ENCODE data around the gene MRM1. TPM values are rescaled to one million over a fixed set of nuclear protein-coding genes. Genes with fewer than 3 reads are reported as not detected.
A peak's percentile ranks its signal among the peaks of the same experiment; 100 is the strongest.

Gene MRM1
- total RNA-seq, 1 donor from 2014 or later = 2.7 TPM

GRCh38 chr17:36578671-36579070 is 22.7 kb upstream of the MRM1 start:
- H3K36me3 ChIP-seq = peaks cover 0 to 58% of the 10 kb centered on the region in 2 donors
- TF ChIP-seq POLR2AphosphoS5 (IDR thresholded peaks at IDR 0.05; ENCODE audit: insufficient read depth in 1 of 2, low read depth in 1 of 2) (no peak), POLR2A (IDR thresholded peaks at IDR 0.05) (no peak)
- TF ChIP-seq, protein P1, sequence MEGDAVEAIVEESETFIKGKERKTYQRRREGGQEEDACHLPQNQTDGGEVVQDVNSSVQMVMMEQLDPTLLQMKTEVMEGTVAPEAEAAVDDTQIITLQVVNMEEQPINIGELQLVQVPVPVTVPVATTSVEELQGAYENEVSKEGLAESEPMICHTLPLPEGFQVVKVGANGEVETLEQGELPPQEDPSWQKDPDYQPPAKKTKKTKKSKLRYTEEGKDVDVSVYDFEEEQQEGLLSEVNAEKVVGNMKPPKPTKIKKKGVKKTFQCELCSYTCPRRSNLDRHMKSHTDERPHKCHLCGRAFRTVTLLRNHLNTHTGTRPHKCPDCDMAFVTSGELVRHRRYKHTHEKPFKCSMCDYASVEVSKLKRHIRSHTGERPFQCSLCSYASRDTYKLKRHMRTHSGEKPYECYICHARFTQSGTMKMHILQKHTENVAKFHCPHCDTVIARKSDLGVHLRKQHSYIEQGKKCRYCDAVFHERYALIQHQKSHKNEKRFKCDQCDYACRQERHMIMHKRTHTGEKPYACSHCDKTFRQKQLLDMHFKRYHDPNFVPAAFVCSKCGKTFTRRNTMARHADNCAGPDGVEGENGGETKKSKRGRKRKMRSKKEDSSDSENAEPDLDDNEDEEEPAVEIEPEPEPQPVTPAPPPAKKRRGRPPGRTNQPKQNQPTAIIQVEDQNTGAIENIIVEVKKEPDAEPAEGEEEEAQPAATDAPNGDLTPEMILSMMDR (IDR thresholded peaks at IDR 0.05) = no peak
- H3K9me3 ChIP-seq = no peaks in the 10 kb centered on the region
- no peak for DNase-seq (ENCODE audit: extremely low spot score in 2 of 2)
- no peak overlapping the region for H3K4me3 ChIP-seq
- no peaks in the 10 kb centered on the region for H3K4me1 ChIP-seq
- intact Hi-C loops (cut with DNase I) = no loop called here
- no peak overlapping the region for H3K27ac ChIP-seq
- H3K27me3 ChIP-seq = no peaks in the 10 kb centered on the region

DNA sequence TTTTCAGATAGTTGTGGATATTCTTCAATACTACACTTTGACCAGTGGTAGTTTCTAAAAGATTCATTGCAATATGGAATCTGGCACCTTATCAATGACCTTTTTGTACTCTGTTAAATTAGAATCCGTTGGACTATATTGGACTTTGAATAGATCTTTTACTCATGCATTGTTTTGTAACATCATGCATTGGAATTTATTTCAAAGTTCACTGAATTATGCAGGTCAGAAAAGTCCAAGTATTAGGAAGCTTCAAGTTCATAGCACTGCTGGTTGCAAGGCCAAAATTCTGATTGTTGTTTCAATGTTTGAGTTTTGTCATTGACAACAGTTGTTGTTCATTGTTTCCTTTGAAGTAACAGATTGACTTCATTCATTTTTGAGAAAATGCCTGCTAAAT is 17.6 kb upstream of the MRM1 start:
- intact Hi-C loops (cut with DNase I) = no loop called here
- peaks cover 0 to 90% of the 10 kb centered on the region in 2 donors for H3K36me3 ChIP-seq
- no peaks in the 10 kb centered on the region for H3K27me3 ChIP-seq
- no peak overlapping the region for H3K4me3 ChIP-seq
- no peaks in the 10 kb centered on the region for H3K9me3 ChIP-seq
- no peak overlapping the region for H3K27ac ChIP-seq
- no peak for DNase-seq (ENCODE audit: extremely low spot score in 2 of 2)
- no peaks in the 10 kb centered on the region for H3K4me1 ChIP-seq
- TF ChIP-seq POLR2A (IDR thresholded peaks at IDR 0.05) (no peak), POLR2AphosphoS5 (IDR thresholded peaks at IDR 0.05; ENCODE audit: insufficient read depth in 1 of 2, low read depth in 1 of 2) (no peak)
- TF ChIP-seq, protein P1 (IDR thresholded peaks at IDR 0.05) = no peak

DNA sequence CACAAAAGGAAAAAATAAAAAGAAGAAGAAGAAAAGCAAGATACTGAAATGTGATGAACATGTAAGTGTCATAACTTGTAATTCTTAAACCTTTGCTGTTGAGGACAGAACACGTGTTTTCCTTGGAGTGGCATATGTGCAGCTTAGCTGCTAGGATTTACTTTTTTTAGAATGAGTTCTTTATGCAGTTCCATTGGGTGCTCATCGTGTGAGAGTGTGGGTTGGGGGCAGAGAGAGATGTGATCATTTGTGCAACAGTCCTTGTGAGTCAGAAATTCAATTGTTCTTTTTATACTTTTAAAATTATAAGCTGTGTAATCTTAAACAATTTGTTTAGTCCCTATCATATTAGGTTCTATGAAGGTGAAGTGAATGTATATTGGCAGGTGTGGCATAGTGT is 15.2 kb upstream of the MRM1 start:
- H3K4me1 ChIP-seq = no peaks in the 10 kb centered on the region
- DNase-seq (ENCODE audit: extremely low spot score in 2 of 2) = no peak
- H3K9me3 ChIP-seq = no peaks in the 10 kb centered on the region
- H3K27me3 ChIP-seq = no peaks in the 10 kb centered on the region
- intact Hi-C loops (cut with DNase I) = no loop called here
- no peak overlapping the region for H3K27ac ChIP-seq
- no peak overlapping the region for H3K4me3 ChIP-seq
- H3K36me3 ChIP-seq = peaks cover 0 to 68% of the 10 kb centered on the region in 2 donors
- TF ChIP-seq, protein P1 (IDR thresholded peaks at IDR 0.05) = no peak

- Histone ChIP-seq H3K27ac (no peak overlapping the region), H3K4me1 (peaks cover 11% of the 10 kb centered on the region), H3K4me3 (no peak overlapping the region), H3K9me3 (no peaks in the 10 kb centered on the region), H3K27me3 (no peaks in the 10 kb centered on the region), H3K36me3 (peaks cover 0 to 30% of the 10 kb centered on the region in 2 donors)
- intact Hi-C loops (cut with DNase I) = loop anchor here (10.0 kb wide), 1 partner anchor 45 kb away; the partner anchor contains the start of gene GGNBP2
- TF ChIP-seq POLR2A (IDR thresholded peaks at IDR 0.05) (no peak), POLR2AphosphoS5 (IDR thresholded peaks at IDR 0.05; ENCODE audit: insufficient read depth in 1 of 2, low read depth in 1 of 2) (no peak)
- TF ChIP-seq, protein P1 (IDR thresholded peaks at IDR 0.05) = no peak
- DNase-seq (ENCODE audit: extremely low spot score in 2 of 2) = no peak
Measured at GRCh38 chr17:36590082-36590481, 11.3 kb upstream of the MRM1 start.

DNA sequence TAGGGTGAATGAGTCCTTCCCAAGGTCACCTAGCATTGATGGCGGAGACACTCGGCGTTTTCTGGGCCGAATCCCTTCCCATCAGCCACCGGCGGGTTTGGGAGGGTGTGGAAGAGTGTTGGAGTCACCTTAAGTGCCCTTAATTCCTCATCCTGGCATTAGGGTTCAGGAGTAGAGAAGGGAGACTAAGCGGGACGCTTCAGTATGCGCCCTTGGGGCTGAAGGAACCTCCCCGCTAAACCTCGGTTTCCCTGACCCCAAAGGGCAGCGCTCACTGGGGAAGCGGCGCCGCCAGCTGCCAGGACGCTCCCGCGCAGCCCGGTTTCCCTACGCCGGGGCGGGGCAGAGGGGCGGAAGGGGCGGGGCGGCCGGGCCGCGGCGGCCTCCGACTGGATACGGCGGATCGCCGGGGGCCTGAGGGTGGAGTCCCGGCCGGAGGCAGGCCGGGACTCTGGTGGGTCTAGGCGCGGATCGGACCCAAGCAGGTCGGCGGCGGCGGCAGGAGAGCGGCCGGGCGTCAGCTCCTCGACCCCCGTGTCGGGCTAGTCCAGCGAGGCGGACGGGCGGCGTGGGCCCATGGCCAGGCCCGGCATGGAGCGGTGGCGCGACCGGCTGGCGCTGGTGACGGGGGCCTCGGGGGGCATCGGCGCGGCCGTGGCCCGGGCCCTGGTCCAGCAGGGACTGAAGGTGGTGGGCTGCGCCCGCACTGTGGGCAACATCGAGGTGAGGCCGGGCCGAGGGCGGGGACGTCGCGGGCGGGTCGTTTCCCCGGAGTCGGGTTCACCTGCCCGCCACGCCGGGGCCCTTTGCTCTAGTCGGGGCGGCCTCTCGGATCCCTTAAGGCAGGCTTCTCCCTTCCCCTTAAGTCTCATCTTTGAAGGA is 9.7 kb upstream of the MRM1 start, which contains the start of gene DHRS11:
TSS of gene DHRS11 (plus strand) at position 446 of the 882 bp plus-strand sequence. CDS start at position 577, 131 bp downstream.
- Histone ChIP-seq H3K4me3 (peak within 1 kb of the TSS; percentile 68 to 97), H3K36me3 (peaks cover 0 to 17% of the 10 kb centered on the region in 2 donors), H3K27ac (peak within 1 kb of the TSS; percentile 53), H3K9me3 (no peaks in the 10 kb centered on the region), H3K4me1 (peaks cover 11% of the 10 kb centered on the region), H3K27me3 (no peaks in the 10 kb centered on the region)
- TF ChIP-seq POLR2AphosphoS5 (IDR thresholded peaks at IDR 0.05; ENCODE audit: insufficient read depth in 1 of 2, low read depth in 1 of 2) = no peak
- TF ChIP-seq POLR2A (IDR thresholded peaks at IDR 0.05) = peak in 1 of 2 donors; percentile 2
- intact Hi-C loops (cut with DNase I) = loop anchor here (10.0 kb wide), 1 partner anchor 47 kb away; the partner anchor contains the start of gene GGNBP2
- no peak for DNase-seq (ENCODE audit: extremely low spot score in 2 of 2)

Data from vagina (tissue), 2 donors.